Stimulated activated CD8-positive, alpha-beta memory T cell treated with anti-CD3 and anti-CD28 coated beads, Interleukin-4, amount 100 ng/mL, for 1 hour (primary cell): ENCODE measurements around the gene CABLES1.

ENCODE experiments used
- DNase-seq, 2 donors: peaks; one replicate each; pipeline ENCODE4 v3.0.0-alpha.2; 2020; ENCODE audit warnings: low read depth in 2 of 2, low spot score in 1 of 2

Gene CABLES1

GRCh38 chr18:23113576-23113975 is 21.7 kb upstream of the CABLES1 start:
- DNase-seq, result no peak

- DNase-seq, result no peak
Measured at GRCh38 chr18:23114171-23114881, 21.0 kb upstream of the CABLES1 start.

GRCh38 chr18:23114911-23115310 is 20.4 kb upstream of the CABLES1 start:
- DNase-seq, result no peak

GRCh38 chr18:23115683-23116096 is 19.6 kb upstream of the CABLES1 start:
- no peak for DNase-seq

GRCh38 chr18:23121133-23121532 is 14.2 kb upstream of the CABLES1 start:
- no peak for DNase-seq

- no peak for DNase-seq
Measured at GRCh38 chr18:23122334-23123229, 12.7 kb upstream of the CABLES1 start.

- no peak for DNase-seq
Measured at GRCh38 chr18:23126376-23127056, 8.8 kb upstream of the CABLES1 start.

- DNase-seq, result no peak
Measured at GRCh38 chr18:23127090-23127489, 8.2 kb upstream of the CABLES1 start.

GRCh38 chr18:23129355-23130002 is 5.8 kb upstream of the CABLES1 start:
- DNase-seq, result no peak

GRCh38 chr18:23131693-23132319 is 3.5 kb upstream of the CABLES1 start:
- peak; percentile 35 to 40 for DNase-seq

GRCh38 chr18:23133860-23134779 is 1.2 kb upstream of the CABLES1 start:
- no peak for DNase-seq

- no peak for DNase-seq
Measured at GRCh38 chr18:23135550-23136325, 453 bp downstream of the CABLES1 start.

GRCh38 chr18:23136326-23137096 is 1.2 kb downstream of the CABLES1 start:
- DNase-seq, result no peak

- DNase-seq, result no peak
Measured at GRCh38 chr18:23137097-23137635, 1.9 kb downstream of the CABLES1 start.

- DNase-seq, result no peak
Measured at GRCh38 chr18:23137788-23138216, 2.5 kb downstream of the CABLES1 start.

GRCh38 chr18:23138471-23138870 is 3.2 kb downstream of the CABLES1 start:
- no peak for DNase-seq

GRCh38 chr18:23141104-23141999 is 6.1 kb downstream of the CABLES1 start:
- no peak for DNase-seq
